HG02884 (cell line): ENCODE results near the gene EVA1A.

ENCODE experiments used
- ATAC-seq: cut with Tn5 transposase; IDR thresholded peaks from one replicate; pipeline ENCODE4 v1.9.1; 2021; ENCODE audit warnings: mild to moderate bottlenecking, moderate library complexity; ENCODE audit not compliant: unreplicated experiment

The EVA1A gene, protein sequence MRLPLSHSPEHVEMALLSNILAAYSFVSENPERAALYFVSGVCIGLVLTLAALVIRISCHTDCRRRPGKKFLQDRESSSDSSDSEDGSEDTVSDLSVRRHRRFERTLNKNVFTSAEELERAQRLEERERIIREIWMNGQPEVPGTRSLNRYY

DNA sequence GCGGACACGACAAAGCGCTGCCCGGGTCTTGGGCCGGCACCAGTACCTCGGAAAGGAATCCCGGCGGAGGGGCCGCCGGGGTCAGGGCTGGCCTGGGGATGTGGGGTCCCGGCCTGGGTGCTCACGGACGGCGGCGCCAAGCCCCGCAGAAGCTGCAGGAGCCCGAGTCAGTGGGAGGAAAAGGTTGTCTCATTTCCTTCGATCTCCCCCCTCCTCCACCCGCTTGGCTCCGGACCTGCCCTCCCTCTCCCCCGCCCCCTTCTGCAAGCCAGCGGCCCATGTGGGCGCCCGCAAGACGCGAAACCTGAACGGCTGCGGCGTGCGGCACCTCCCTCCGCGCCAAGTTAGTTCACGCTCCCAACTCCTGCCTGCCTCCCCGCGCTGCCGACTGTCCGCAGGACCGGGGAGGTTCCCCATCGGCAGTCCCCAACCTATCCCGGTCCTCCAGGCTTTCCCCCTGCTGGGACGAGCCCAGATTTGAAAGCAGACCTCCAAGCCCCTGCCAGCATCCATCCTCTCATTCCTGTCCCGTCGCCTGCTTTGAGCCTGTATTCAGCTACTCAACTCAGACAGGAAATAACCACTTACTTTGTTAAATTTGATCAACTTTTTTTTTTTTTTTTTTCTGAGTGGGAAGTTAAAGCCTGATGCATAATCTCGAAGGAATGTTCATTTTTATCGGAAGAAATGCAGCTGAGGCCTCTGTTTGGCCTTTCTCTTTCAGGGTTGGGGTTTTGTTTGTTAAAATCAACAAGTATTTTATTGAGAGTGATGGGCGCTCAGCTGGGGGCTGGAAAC is at the start of gene EVA1A:
TSS of gene EVA1A (minus strand) at position 172 of the 798 bp plus-strand sequence. CDS start 42,799 bp downstream, outside the sequence.
- ATAC-seq: peak; percentile 31

DNA sequence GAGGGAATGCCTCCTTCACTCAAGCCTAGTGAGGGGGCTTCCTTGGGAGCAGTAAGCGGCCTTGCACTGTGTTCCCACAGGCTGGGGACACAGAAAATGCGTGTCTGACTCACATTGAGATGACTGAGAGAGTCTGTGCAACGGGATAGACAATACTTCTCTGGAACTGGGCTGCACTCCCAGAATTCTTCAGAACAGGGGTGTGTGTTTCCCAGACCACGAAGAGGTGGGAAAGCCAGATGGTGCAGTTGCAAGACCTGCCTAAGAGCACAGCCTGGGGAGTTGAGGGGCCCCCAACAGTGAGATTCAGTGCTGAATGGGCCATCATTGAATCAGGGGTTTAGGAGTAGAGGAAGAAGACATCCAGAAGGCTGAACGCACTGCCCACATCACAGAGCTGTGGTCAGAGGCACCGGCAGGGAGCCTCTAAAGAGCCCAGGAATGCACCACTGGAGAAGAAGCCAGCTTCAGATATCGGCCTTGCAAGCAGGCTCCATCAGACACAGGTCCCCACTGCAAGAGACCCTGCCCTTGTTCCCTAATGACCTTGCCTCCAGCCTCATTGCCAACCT is 49.3 kb upstream of the EVA1A start:
- no peak for ATAC-seq

DNA sequence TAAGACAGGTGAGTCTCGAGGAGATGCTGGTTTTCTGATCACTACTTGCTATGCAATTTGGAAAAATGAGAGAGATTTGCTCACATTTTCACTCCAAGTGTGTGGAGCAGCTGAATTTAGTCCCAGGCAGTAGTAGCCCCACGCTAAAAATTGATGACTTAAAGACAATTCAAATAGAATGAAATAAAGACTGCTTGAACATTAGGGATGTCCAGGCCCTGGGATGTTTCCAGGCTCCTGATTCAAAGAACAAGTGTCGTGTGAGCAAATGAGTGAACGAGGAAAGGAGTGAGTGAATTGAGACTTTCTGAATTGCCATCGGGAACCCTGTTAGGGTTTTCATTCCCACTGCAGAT is 48.6 kb upstream of the EVA1A start:
- ATAC-seq: no peak

DNA sequence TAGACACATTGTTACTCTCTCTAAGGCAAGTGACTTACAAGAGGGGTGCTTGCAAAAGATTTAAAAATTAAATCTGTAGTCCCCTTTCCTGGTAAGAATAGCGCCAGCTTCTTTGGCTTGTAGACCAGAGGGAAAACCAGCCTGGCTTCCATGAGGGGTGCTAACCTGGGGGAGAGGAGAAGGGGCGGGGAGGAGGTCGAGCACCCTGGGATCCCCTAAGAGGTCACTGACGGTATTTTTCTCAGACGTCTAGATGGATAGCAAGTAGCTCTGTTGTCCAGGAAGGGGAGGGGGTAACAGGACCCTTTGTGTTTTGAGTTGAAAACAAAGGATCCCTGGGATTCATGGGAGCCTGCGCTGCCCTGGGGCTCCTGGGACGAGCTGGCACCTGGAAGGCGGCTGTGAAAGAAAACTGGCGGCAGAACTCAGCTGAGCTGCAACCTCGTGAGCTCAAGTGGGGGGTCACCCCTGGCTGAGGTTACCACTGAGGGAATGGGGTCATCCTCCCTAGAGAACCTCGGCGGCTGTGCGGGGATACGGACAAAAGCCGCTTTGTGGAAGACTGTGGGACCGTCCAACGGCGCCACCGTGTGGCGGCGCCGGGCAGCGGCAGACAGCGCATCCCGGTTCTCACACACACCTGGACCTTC is 48.1 kb upstream of the EVA1A start:
- peak; percentile 60 for ATAC-seq

DNA sequence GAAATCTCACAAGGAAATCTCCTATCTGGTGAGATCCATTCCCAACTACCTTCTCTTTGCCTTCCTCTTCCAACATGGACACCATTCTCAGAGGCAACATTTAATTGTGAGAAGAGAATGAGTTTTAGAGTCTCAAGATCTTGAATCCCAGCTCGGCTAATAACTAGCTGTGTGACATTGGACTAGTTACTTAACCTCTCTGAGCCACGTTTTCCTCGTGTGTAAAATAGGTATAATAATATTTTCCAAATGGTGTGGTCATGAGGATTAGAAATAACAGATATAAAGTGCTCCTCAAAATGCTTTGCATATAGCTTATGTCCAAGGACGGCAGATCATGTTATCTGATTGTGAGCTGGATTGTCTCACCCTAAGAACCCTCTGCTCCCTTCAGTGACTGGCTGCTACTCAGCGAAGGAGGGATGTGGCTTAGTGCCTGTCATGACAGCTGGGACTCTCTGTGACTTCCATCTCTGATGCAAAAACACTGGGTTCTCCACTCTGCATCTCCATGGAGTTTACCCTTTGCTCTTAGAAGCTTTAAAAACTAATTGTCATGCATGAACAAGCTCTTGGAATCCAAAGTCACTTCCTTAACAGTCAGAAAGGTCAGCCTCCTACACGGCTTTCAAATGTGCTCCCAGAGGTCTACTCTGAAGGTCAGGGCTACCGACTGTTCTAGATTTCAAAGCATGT is 47.4 kb upstream of the EVA1A start:
- no peak for ATAC-seq

DNA sequence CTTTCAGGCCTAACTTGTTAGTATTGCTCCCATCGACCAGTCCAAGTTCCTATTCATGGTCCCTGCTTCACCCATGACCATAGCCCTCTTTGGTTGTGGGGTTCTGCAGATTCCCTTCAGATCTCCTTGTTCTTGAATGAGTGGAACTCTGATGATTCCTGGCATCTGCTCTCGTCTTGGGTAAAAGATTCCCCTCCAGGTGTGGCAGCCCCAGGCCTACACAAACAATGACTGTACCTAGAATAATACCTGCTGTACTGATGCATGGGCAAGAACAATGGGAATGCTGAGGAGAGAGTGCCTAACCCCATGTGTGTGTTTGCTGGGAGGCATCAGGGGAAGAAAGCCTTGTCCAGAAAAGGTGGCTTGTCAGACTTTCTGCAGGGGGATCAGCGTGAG is 46.7 kb upstream of the EVA1A start:
- ATAC-seq: no peak

DNA sequence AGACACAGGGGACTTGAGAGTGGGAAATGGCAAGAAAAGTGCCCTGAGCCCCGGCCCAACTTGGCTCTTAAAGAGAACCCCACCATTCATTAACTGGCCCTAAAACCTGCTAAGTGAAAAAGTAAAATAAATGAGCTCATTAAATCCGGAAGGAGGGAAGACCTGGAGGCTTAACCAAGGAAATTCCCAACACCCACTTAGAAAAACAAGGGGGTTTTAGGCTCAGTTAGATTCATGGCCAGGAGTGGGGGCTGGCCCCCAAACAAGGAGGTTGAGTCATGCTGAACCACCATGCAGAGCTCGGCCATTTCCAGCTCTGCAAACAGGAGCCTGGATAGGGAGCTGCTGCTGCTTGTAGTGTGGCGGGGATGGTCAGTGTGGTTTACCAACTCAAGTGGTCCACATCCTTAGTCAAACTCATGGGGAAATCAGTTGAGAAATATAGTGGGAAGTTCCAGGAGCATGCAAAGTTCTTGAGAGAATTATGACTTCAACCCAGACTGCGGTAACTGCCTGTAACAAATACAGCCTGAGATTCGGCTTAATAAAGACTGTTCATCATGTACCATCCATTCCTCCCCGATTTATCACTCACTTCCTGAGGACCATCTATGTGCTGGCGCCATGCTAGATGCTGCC is 46.1 kb upstream of the EVA1A start:
- ATAC-seq: no peak

DNA sequence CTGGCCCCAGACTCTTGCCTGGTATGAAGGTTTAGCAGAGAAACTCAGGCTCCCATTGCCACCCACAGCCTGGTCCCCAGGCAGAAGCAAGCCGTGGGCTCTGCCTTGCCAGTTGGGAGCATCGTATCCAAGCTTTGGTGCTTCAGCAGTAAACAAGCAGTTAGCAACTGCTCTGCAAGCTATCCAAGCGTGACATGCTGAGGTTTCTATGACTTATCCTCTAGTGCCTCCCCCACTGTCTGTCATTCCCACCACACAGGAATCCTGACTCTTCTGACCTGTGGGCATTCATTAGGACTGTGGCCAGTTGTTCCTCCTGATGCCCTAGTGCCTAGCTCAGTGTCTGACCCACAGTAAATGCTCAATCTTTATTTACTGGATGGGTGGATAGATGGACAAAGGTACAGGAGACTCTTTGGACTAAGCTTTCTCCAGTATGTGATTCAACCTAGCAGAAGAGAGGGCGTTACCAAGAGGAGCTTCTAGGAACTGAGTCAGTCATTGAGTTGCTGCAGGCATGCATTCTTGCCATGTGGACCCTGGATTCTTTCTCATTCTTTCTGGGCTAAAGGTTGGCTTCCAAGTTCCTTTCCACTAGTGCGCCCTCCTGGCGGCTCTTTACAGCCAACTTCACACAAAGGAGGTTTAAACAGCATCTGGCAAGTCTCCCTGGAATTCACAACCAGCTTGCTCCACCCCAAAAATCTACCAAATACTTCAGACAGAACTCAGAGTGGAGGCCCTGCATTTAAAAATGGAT is 45.2 kb upstream of the EVA1A start:
- no peak for ATAC-seq

DNA sequence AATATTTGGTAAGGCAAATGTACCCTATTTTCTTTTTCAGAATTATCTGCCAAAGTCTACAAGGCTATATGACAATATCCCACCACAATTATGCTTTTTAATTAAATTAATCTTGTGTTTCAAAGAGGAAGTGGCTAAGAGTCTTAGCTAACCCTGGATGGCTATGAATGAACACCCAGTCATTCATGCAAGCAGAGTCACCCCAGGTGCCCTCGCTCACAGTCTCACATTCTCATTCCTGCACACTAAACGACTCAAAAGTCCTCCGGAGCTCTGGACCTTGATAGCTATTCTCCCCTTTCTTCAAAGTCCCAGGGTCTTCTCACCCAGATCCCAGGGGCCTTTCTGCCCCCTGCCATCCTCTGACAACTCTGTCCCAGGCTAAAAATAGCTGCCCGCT is 43.7 kb upstream of the EVA1A start:
- no peak for ATAC-seq

DNA sequence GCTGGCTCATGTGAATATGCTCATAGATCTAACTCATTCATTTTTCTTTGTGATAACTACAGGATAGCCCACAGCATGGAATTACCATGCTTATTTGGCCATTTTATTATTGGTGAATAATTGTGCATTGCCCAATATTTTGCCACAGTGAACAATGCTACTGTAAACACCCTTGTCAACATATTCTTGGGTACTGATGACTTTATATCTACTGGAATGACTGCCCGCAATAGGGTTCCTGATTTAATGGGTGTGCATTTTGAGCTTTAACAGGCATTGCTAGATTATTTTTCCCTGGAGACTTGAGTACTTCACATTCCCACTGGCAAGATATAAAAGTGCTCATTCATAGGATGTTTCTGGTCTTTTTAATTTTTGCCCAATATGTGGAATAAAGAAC is 42.7 kb upstream of the EVA1A start:
- no peak for ATAC-seq

DNA sequence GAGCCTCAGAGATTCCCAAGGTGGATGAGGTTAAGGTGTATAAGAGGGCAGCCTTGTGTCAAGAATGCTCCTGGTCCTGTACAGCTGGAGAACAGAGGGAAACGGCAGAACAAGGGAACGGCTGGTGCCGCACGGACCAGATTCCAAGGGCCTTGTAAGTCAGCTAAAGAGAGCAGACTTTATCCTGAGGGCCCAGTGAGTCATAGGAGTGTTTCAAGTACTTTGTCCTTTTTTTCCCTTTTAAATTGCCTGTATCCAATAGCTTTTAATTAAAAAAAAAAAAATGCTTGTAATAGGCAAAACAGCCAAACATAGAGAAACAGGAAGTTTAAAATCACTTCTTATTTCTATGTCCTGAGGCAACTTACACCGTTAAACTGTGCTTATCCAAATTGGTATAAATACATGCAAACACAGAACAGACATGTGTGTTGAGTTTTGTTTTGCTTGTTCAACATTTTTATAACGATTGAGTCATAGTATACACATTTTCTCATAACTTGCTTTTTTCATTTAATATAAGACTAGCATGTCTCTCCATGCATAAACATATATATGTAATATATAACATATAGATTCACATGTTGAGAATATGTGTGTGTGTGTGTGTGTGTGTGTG is 42.1 kb upstream of the EVA1A start:
- no peak for ATAC-seq

DNA sequence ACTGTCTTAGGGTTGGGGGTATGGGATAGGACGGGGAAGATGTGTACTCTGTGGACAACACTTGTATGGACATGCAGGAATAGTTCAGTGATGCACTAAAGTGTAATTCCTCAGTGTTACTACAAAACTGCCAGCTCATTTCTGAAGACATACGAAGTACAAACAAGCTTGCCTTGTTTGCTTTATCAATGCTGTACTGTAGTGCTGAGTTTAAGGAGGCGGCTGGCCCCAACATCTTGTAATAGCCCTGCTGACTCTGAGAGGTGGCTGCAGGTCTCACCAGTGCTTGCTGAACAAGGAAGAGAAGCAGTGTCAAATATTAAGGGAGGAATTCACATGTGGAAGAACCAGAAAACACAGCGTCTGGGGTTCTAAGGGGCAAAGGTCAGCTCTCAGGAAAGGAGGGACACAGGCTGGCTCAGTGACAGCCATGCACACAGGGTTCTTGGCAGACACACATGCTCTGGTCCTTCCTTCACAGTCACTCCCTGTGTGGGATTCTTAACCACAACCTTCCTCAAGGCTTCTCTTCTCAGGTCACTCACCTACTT is 39.8 kb upstream of the EVA1A start:
- ATAC-seq: no peak

DNA sequence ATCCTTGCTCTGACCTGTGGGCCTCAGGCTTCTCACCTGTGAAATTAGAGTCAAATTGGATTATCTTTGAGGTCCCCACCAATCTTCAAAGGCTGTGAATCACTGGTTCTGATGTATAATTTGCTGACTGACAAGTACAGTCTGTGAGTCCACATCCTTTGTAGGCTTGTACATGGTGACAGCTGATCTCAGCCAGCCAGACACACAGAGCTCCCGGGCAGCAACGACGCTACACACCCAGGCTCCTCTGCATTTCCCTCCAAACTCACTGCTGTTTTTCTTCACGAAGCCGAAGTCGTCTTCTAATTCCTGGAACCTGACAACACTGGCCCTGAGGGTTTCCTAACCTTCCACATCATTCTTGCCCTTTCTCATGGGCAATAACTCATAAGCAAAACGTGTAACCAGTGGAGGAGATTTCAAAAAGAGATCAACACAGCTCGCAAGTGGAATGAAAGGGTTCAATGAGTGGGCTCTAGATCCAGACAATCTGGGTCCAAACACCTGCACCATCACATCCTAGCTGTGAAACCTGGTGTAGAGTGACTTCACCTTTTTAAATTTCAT is 37.9 kb upstream of the EVA1A start:
- no peak for ATAC-seq

DNA sequence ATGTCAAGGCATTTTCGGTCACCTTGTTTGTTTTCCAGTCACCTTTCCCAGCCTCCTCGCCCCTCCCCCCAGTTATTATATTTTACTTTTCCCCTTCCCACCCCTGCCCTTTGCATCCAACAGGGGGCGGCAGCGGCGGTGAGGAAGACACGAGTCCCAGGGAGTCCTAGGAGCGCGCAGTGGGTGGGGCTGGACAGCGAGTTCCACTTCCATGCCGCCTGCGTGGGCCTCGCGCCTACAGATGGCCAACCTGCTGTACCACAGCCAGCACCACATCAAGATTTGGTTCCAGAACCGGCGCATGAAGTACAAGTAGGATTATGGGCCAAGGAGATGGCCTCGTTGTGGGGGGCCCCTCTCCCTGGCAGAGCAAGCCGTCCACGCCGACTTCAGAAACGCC is 37.2 kb upstream of the EVA1A start:
- ATAC-seq: no peak

DNA sequence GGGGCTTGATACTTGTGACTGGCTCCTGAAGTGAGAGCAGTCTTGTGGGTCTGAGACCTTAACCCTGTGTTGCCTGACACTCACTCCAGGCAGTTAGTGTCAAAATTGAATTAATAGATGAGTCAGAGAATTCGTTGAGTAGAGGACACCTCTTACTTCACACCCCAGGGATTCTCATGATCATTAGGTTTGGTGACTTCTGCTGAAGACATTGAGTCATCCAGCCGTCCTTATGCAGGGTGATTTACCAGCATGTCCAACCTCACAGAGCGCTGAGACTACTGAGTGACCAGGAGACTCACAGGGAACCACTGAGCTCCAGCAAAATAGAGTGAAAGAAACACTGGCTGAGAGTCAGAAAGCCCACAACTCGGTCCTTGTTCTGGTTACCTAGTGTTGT is 36.0 kb upstream of the EVA1A start:
- no peak for ATAC-seq

DNA sequence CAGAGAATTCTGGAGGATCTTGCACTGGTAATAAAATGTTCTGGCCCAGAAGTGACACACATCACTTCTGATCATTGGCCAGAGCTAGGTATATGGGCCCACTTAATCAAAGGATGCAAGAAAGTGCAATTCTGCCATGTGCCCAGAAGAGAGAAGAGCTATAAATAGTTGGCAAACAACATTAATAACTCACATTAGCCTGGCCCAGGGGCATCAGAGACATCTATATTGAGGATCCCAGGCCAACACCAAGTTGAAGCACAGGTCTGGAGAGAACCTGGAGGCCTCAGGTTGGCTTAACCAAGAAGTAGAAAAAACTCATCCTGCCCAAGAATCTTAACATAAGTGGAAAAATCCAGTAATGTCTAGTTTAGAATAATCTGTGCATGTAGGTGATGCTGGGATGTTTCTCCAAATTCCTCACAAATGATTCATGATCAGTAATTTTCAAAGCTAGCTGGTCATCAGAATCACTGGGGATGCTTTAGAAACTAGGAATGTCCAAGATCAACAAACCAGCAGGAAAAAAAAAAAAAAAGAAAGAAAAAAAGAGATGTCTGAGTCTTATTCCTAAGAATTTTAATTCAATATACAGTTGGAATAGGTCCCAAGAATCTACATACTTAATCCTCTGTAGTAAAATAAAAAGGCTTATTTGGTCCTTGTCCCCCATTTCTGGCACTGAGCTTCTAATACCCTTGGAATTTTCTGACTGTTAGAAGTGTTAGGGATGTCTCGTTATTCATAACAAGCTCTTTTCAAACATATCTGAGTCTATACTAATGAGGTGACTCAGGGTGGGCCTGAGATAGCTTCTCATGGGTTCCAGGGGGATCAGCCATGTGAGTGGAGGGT is 35.0 kb upstream of the EVA1A start:
- no peak for ATAC-seq

DNA sequence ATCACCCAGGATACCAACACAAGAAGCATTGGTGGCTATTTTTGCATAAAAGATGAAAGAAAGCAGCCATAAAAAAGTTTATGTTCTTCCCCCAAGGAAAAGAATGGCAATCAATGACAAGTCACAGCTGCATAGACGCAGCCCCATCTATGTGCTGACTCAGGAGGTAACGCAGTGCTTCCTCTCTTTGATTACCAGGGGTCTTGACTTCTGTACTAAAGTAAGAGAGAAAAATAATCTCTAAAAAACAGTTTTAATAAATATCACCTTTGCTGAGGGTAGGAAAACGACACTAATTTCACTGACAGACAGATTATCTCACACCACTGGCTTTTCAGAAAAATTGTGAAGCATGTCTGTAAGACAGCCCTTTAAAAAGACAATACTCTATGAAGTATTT is 33.9 kb upstream of the EVA1A start:
- ATAC-seq: no peak

DNA sequence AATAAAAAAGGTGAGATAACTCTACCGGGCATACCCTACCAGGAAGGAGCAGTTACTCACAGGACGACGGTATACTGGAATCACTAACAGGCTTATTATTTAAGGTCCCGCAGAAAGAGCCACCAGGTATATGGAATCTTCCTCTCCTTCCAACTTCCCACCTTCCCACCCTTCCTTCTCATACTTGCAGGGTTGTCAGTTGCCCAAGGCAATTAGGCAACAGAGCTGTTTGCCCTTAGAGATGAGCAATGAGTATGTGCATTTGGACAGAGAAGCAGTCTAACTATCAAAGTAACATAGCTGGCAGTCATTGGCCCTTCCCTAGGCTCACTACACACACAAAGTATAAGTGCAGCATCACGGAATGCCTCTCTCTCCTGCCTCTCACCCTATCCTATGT is 32.1 kb upstream of the EVA1A start:
- no peak for ATAC-seq
